NT2/D1 (cell line): Measurements from ENCODE around the gene PNPLA5.

Experiments
- DNase-seq: peaks from one replicate; pipeline ENCODE4 v3.0.0-alpha.2; 2011; ENCODE audit warnings: low read depth, low spot score
- H3K27me3 ChIP-seq: 2 replicates; pipeline ENCODE4 v1.6.0; 2011; ENCODE audit warnings: mild to moderate bottlenecking; ENCODE audit not compliant: insufficient read length, insufficient read depth
- H3K36me3 ChIP-seq: 2 replicates; pipeline ENCODE4 v1.6.1; 2011; ENCODE audit warnings: mild to moderate bottlenecking, low read length, mixed read lengths; ENCODE audit not compliant: insufficient read depth, insufficient read length
- H3K4me1 ChIP-seq: 2 replicates; pipeline ENCODE4 v1.5.1; 2011; ENCODE audit not compliant: insufficient read depth, insufficient read length
- H3K4me3 ChIP-seq: 2 replicates; pipeline ENCODE4 v1.5.1; 2011; ENCODE audit warnings: low read depth; ENCODE audit not compliant: insufficient read length
- H3K9ac ChIP-seq: 2 replicates; pipeline ENCODE4 v1.6.0; 2011; ENCODE audit warnings: low read depth; ENCODE audit not compliant: insufficient read length
- H3K9me3 ChIP-seq: 2 replicates; pipeline ENCODE4 v1.5.1; 2011; ENCODE audit warnings: mild to moderate bottlenecking, low read length; ENCODE audit not compliant: insufficient read depth
- SUZ12 ChIP-seq: IDR thresholded peaks from 2 replicates; pipeline ENCODE4 v1.6.1; 2011; ENCODE audit not compliant: insufficient read length, insufficient read depth; ENCODE audit errors: extremely low read depth
- YY1 ChIP-seq: IDR thresholded peaks from 2 replicates; pipeline ENCODE4 v1.6.1; 2011; ENCODE audit not compliant: insufficient read length, insufficient read depth
- ZNF274 ChIP-seq: IDR thresholded peaks from 2 replicates; pipeline ENCODE4 v1.6.1; 2011; ENCODE audit warnings: mild to moderate bottlenecking, low read depth, low read length

PNPLA5 gene

GRCh38 chr22:43925433-43926348, 33.9 kb upstream of the PNPLA5 start:
- Histone ChIP-seq H3K4me3 (peak overlapping the region; percentile 68), H3K36me3 (peaks cover 34% of the 10 kb centered on the region), H3K27me3 (no peaks in the 10 kb centered on the region), H3K4me1 (peaks cover 28% of the 10 kb centered on the region), H3K9me3 (no peaks in the 10 kb centered on the region), H3K9ac (peak overlapping the region; percentile 96)
- no peak for TF ChIP-seq YY1
- TF ChIP-seq SUZ12, result no peak
- no peak for TF ChIP-seq ZNF274
- no peak for DNase-seq

- Histone ChIP-seq H3K27me3 (no peaks in the 10 kb centered on the region), H3K4me1 (peaks cover 23% of the 10 kb centered on the region), H3K9me3 (no peaks in the 10 kb centered on the region), H3K9ac (peak overlapping the region; percentile 96), H3K36me3 (peaks cover 26% of the 10 kb centered on the region), H3K4me3 (peak overlapping the region; percentile 68)
- TF ChIP-seq YY1, result no peak
- TF ChIP-seq ZNF274, result no peak
- no peak for TF ChIP-seq SUZ12
- no peak for DNase-seq
Observed at GRCh38 chr22:43924877-43925276, 33.1 kb upstream of the PNPLA5 start.

GRCh38 chr22:43923631-43924464, 32.0 kb upstream of the PNPLA5 start, which contains the start of gene PNPLA3:
PNPLA3 (plus strand) TSS chr22:43923805; CDS start chr22:43923912, 107 bp downstream.
- H3K9me3 ChIP-seq, result no peaks in the 10 kb centered on the region
- H3K4me1 ChIP-seq, result peaks cover 23% of the 10 kb centered on the region
- DNase-seq, result peak; percentile 86
- H3K27me3 ChIP-seq, result no peaks in the 10 kb centered on the region
- H3K36me3 ChIP-seq, result peaks cover 21% of the 10 kb centered on the region
- no peak for TF ChIP-seq YY1
- no peak for TF ChIP-seq SUZ12
- TF ChIP-seq ZNF274, result no peak
- peak within 1 kb of the TSS; percentile 96 for H3K9ac ChIP-seq
- peak within 1 kb of the TSS; percentile 78 for H3K4me3 ChIP-seq

GRCh38 chr22:43923191-43923590, 31.4 kb upstream of the PNPLA5 start:
- no peaks in the 10 kb centered on the region for H3K27me3 ChIP-seq
- no peaks in the 10 kb centered on the region for H3K9me3 ChIP-seq
- TF ChIP-seq ZNF274, result no peak
- TF ChIP-seq YY1, result no peak
- H3K4me3 ChIP-seq, result peak overlapping the region; percentile 18
- H3K36me3 ChIP-seq, result peaks cover 14% of the 10 kb centered on the region
- H3K9ac ChIP-seq, result peak overlapping the region; percentile 74
- DNase-seq, result no peak
- H3K4me1 ChIP-seq, result peaks cover 23% of the 10 kb centered on the region

- Histone ChIP-seq H3K9ac (no peak overlapping the region), H3K4me1 (peaks cover 23% of the 10 kb centered on the region), H3K4me3 (no peak overlapping the region), H3K9me3 (no peaks in the 10 kb centered on the region), H3K27me3 (no peaks in the 10 kb centered on the region), H3K36me3 (peaks cover 6% of the 10 kb centered on the region)
- DNase-seq, result no peak
- TF ChIP-seq ZNF274, result no peak
Observed at GRCh38 chr22:43922123-43922522, 30.3 kb upstream of the PNPLA5 start.

- Histone ChIP-seq H3K27me3 (no peaks in the 10 kb centered on the region), H3K4me3 (no peak overlapping the region), H3K9me3 (no peaks in the 10 kb centered on the region), H3K9ac (no peak overlapping the region), H3K4me1 (peaks cover 21% of the 10 kb centered on the region), H3K36me3 (no peaks in the 10 kb centered on the region)
- TF ChIP-seq ZNF274 (no peak), YY1 (no peak), SUZ12 (no peak)
- DNase-seq, result no peak
Observed at GRCh38 chr22:43921370-43921769, 29.6 kb upstream of the PNPLA5 start.
